ENCODE results near the gene FBN3.

The FBN3 gene

GRCh38 chr19:8149261-8150094 is at the start of gene FBN3:
TSS of gene FBN3 (minus strand) at chr19:8149592. CDS start at chr19:8147480, 2,112 bp downstream.
- TF ChIP-seq GATA2 (IDR thresholded peaks at IDR 0.05; ENCODE audit: low read depth, low read length), result no peak
- TF ChIP-seq GATA3 (IDR thresholded peaks at IDR 0.05; ENCODE audit: low read depth, low read length), result no peak

GRCh38 chr19:8196271-8196927 is 47.0 kb upstream of the FBN3 start:
- TF ChIP-seq GATA2 (IDR thresholded peaks at IDR 0.05; ENCODE audit: low read depth, low read length) (no peak), GATA3 (IDR thresholded peaks at IDR 0.05; ENCODE audit: low read depth, low read length) (no peak)

GRCh38 chr19:8194528-8195267 is 45.3 kb upstream of the FBN3 start:
- TF ChIP-seq GATA3 (IDR thresholded peaks at IDR 0.05; ENCODE audit: low read depth, low read length) (no peak), GATA2 (IDR thresholded peaks at IDR 0.05; ENCODE audit: low read depth, low read length) (no peak)

GRCh38 chr19:8192221-8192820 is 42.9 kb upstream of the FBN3 start:
- TF ChIP-seq GATA2 (IDR thresholded peaks at IDR 0.05; ENCODE audit: low read depth, low read length) (no peak), GATA3 (IDR thresholded peaks at IDR 0.05; ENCODE audit: low read depth, low read length) (no peak)

- TF ChIP-seq GATA3 (IDR thresholded peaks at IDR 0.05; ENCODE audit: low read depth, low read length) (no peak), GATA2 (IDR thresholded peaks at IDR 0.05; ENCODE audit: low read depth, low read length) (no peak)
These were observed 36.1 kb upstream of the FBN3 start for GRCh38 chr19:8185343-8186068.

- no peak for TF ChIP-seq GATA3 (IDR thresholded peaks at IDR 0.05; ENCODE audit: low read depth, low read length)
- TF ChIP-seq GATA2 (IDR thresholded peaks at IDR 0.05; ENCODE audit: low read depth, low read length), result no peak
These were observed 34.9 kb upstream of the FBN3 start for GRCh38 chr19:8184274-8184673.

- no peak for TF ChIP-seq GATA3 (IDR thresholded peaks at IDR 0.05; ENCODE audit: low read depth, low read length)
- TF ChIP-seq GATA2 (IDR thresholded peaks at IDR 0.05; ENCODE audit: low read depth, low read length), result no peak
These were observed 30.6 kb upstream of the FBN3 start for GRCh38 chr19:8180018-8180417.

GRCh38 chr19:8174706-8175105 is 25.3 kb upstream of the FBN3 start:
- no peak for TF ChIP-seq GATA3 (IDR thresholded peaks at IDR 0.05; ENCODE audit: low read depth, low read length)

GRCh38 chr19:8168537-8168936 is 19.1 kb upstream of the FBN3 start:
- TF ChIP-seq GATA3 (IDR thresholded peaks at IDR 0.05; ENCODE audit: low read depth, low read length) (no peak), GATA2 (IDR thresholded peaks at IDR 0.05; ENCODE audit: low read depth, low read length) (no peak)

- TF ChIP-seq GATA3 (IDR thresholded peaks at IDR 0.05; ENCODE audit: low read depth, low read length) (no peak), GATA2 (IDR thresholded peaks at IDR 0.05; ENCODE audit: low read depth, low read length) (no peak)
These were observed 18.6 kb upstream of the FBN3 start for GRCh38 chr19:8167985-8168384.

- no peak for TF ChIP-seq GATA2 (IDR thresholded peaks at IDR 0.05; ENCODE audit: low read depth, low read length)
- TF ChIP-seq GATA3 (IDR thresholded peaks at IDR 0.05; ENCODE audit: low read depth, low read length), result no peak
These were observed 14.4 kb upstream of the FBN3 start for GRCh38 chr19:8163759-8164158.

- no peak for TF ChIP-seq GATA3 (IDR thresholded peaks at IDR 0.05; ENCODE audit: low read depth, low read length)
- no peak for TF ChIP-seq GATA2 (IDR thresholded peaks at IDR 0.05; ENCODE audit: low read depth, low read length)
These were observed 11.8 kb upstream of the FBN3 start for GRCh38 chr19:8161135-8161646.

GRCh38 chr19:8158411-8159074 is 9.2 kb upstream of the FBN3 start:
- TF ChIP-seq GATA2 (IDR thresholded peaks at IDR 0.05; ENCODE audit: low read depth, low read length) (no peak), GATA3 (IDR thresholded peaks at IDR 0.05; ENCODE audit: low read depth, low read length) (no peak)

Measured in SH-SY5Y (cell line).